ENCODE data around the gene CAP2. TPM values are rescaled to one million over a fixed set of nuclear protein-coding genes. Genes with fewer than 3 reads are reported as not detected.
A peak's percentile ranks its signal among the peaks of the same experiment; 100 is the strongest.
"Not testable (repeated sequence)": the region's sequence is repeated elsewhere in the genome, so short reads cannot be mapped to it uniquely, and the experiment has no call there.

CAP2 gene
- polyA plus RNA-seq, 6 donors from 2014 or later = not detected

DNA sequence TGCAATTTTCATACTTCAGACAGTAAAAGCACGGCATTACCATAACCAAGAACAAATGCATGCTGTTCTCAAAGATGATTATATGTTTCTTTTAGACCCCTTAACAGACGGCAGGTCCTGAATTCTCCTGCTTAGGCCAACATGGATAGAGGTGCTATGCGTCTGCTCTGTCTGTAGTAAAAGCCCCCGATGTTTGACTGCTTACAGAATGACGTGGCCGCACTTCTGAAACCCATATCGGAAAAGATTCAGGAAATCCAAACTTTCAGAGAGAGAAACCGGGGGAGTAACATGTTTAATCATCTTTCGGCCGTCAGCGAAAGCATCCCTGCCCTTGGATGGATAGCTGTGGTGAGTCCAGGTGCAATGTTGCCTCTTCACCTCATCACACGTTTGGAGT is 113.6 kb downstream of the CAP2 start:
- no peaks in the 10 kb centered on the region for H3K36me3 Mint-ChIP-seq
- no peaks in the 10 kb centered on the region for H3K4me1 Mint-ChIP-seq
- DNase-seq (no peak), ATAC-seq (ENCODE audit: low read depth in 2 of 2) (no peak)
- H3K9me3 Mint-ChIP-seq = no peaks in the 10 kb centered on the region
- peaks cover 0 to 6% (median 5%) of the 10 kb centered on the region in 3 donors for H3K27me3 Mint-ChIP-seq
- no peak overlapping the region for H3K4me3 Mint-ChIP-seq
- no peak overlapping the region for H3K27ac Mint-ChIP-seq

DNA sequence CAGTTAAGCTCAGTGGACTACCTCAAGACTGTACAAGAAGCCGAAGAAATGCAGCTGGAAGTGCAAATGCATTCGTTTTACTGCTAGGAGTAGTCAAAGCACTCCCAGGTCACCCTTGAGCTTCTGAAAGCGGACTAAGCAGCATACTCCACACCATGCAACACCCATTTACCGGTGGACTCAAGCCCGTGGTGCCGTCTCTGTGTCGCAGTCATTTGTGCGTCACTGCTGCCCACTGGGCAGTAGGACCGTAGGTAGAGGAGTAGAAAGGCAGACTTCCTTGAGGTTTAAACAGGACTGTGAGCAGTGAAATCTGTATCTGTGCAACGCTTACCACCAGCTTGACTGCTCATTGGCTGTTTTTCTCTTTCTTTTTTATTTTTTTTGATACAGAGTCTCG is 117.7 kb downstream of the CAP2 start:
- Mint-ChIP-seq H3K9me3 (no peaks in the 10 kb centered on the region), H3K36me3 (no peaks in the 10 kb centered on the region), H3K27ac (no peak overlapping the region), H3K4me3 (no peak overlapping the region), H3K4me1 (no peaks in the 10 kb centered on the region), H3K27me3 (peaks cover 0 to 5% (median 3%) of the 10 kb centered on the region in 3 donors)
- DNase-seq = no peak
- no peak for ATAC-seq (ENCODE audit: low read depth in 2 of 2)

DNA sequence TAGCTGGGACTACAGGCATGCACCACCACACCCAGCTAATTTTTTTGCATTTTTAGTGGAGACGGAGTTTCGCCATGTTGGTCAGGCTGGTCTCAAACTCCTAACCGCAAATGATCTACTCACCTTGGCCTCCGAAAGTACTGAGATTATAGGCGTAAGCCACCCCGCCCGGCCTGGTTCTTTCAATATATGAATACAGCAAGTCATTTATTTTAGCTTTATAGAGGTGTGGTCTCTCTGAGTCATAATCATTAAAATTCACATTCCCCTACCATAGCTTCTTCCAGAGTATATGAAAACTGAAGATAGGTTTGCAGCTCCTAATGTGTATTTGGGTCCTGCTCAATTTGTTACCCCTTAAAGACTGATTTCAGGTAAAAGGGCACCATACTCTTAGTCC is 118.2 kb downstream of the CAP2 start:
- Mint-ChIP-seq H3K36me3 (no peaks in the 10 kb centered on the region), H3K4me1 (no peaks in the 10 kb centered on the region), H3K4me3 (no peak overlapping the region), H3K9me3 (no peaks in the 10 kb centered on the region), H3K27me3 (peaks cover 0 to 5% (median 3%) of the 10 kb centered on the region in 3 donors), H3K27ac (no peak overlapping the region)
- ATAC-seq (ENCODE audit: low read depth in 2 of 2) = no peak
- no peak for DNase-seq

DNA sequence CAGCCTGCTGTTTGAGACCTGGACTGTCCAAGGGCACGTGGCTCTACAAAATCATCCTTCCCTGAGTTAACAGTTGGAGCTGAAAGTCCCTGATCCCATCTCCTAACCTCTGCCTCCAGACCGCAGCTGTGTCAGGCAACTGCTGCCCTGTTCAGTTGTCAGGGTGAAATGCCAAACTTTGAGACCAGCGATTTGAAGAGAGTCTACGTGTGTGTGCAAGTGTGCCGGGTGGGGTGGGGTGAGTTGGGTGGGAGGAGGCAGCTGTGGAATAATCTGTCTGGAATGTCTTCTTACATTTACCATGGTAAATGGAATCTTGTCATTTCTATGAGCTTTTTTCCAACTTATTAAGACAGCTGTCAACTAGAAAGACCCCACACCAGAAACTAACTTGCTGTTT is 125.7 kb downstream of the CAP2 start:
- H3K9me3 Mint-ChIP-seq = no peaks in the 10 kb centered on the region
- H3K36me3 Mint-ChIP-seq = no peaks in the 10 kb centered on the region
- no peak for DNase-seq
- H3K4me3 Mint-ChIP-seq = no peak overlapping the region
- no peak for ATAC-seq (ENCODE audit: low read depth in 2 of 2)
- H3K27ac Mint-ChIP-seq = peak overlapping the region in 1 of 6 donors; percentile 28
- H3K4me1 Mint-ChIP-seq = no peaks in the 10 kb centered on the region
- H3K27me3 Mint-ChIP-seq = peaks cover 0 to 10% (median 3%) of the 10 kb centered on the region in 3 donors

DNA sequence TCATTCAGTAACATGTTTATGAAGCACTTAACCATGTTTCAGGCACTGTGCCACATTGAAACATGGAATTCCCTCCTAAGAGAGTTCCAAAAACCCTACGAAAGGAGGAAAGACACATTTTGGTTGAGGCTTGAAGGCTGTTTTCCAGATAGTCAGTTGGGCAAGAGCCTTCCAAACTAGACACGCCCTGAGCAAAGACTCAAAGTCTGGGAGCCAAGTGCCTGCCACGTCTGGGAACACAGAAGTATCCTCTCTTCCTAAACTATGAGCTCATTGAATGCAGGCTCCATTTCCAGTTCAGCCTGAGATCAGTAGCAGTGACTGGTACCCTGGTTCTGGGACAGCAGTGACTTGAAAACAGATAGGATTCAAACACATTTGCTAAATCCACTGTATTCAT is 132.2 kb downstream of the CAP2 start:
- ATAC-seq (ENCODE audit: low read depth in 2 of 2) (no peak), DNase-seq (no peak)
- Mint-ChIP-seq H3K4me1 (no peaks in the 10 kb centered on the region), H3K27me3 (peaks cover 0 to 10% (median 0%) of the 10 kb centered on the region in 3 donors), H3K9me3 (peaks cover 0 to 5% (median 2%) of the 10 kb centered on the region in 7 donors), H3K27ac (peak overlapping the region in 1 of 6 donors; percentile 19), H3K4me3 (no peak overlapping the region), H3K36me3 (no peaks in the 10 kb centered on the region)

DNA sequence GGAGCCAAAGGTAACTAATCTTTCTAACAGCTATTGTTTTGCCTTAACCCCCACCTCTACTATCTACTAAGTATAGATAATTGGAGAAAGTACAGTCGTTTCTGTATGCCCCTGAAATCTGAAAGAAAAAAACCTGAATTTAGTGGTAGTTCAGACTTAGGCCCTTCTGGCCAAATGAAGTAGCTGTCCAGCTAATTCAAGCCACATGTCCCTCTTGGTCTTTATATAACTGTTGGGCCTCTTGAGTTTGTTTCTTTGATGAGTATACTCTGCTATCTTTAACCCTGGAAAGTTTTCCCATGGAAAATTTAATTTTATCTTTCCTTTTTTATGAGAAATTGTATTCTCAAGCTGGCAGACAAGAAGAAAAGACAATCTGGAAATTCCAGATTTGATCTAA is 133.7 kb downstream of the CAP2 start:
- H3K4me3 Mint-ChIP-seq = no peak overlapping the region
- ATAC-seq (ENCODE audit: low read depth in 2 of 2) (no peak), DNase-seq (no peak)
- no peaks in the 10 kb centered on the region for H3K36me3 Mint-ChIP-seq
- no peak overlapping the region for H3K27ac Mint-ChIP-seq
- H3K27me3 Mint-ChIP-seq = peaks cover 0 to 10% (median 4%) of the 10 kb centered on the region in 3 donors
- H3K9me3 Mint-ChIP-seq = peaks cover 0 to 5% (median 2%) of the 10 kb centered on the region in 7 donors
- H3K4me1 Mint-ChIP-seq = no peaks in the 10 kb centered on the region

DNA sequence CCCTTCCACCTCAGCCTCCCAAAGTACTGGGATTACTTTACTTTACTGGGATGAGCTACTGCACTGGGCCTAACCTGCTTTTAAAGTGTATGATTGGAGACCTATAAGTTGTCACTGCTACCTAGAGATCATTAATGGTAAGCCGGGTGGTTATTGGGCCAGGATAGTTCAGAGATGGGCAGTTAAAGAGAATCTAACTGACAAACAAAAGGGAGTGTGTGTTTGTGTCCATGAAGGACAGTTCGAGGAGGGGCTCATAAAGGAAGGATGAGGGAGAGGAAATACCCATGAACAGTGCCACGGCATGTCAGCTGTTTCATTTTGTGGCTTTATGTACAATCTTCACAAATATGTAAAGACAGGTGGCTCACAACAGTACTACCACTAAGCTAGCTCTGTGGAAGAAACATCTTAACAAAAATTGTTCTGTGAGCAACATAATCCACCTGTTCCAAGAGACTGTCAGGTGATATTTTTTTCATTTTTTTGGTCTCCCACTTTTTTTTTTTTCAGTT is 137.0 kb downstream of the CAP2 start:
- Mint-ChIP-seq H3K9me3 (peaks cover 0 to 3% (median 0%) of the 10 kb centered on the region in 7 donors), H3K27me3 (peaks cover 0 to 8% (median 6%) of the 10 kb centered on the region in 3 donors), H3K27ac (no peak overlapping the region), H3K4me3 (no peak overlapping the region), H3K36me3 (no peaks in the 10 kb centered on the region), H3K4me1 (no peaks in the 10 kb centered on the region)
- ATAC-seq (ENCODE audit: low read depth in 2 of 2) (no peak), DNase-seq (no peak)

DNA sequence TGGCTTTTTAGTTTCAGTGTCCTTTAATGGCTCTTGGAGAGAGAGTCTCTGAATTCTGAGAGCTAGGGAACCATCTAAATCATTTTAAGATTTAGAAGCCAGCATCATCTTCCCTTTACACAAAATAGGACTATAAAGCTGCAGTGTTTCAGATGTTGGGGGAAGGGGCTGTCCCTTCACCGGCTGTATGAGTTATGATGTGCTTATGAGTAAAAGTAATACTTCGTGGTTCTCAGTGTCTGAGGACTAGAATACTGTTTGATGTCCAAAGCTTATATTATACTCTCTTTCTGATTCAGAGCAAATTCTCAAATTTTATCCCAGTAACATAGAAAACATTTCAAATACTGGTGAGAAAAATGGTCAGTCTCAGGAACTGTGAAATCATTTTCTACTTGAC is 143.2 kb downstream of the CAP2 start:
- DNase-seq (no peak), ATAC-seq (ENCODE audit: low read depth in 2 of 2) (no peak)
- Mint-ChIP-seq H3K4me3 (no peak overlapping the region), H3K27ac (no peak overlapping the region), H3K36me3 (peaks cover 0 to 3% of the 10 kb centered on the region in 2 donors), H3K27me3 (peaks cover 6 to 7% (median 7%) of the 10 kb centered on the region in 3 donors), H3K4me1 (no peaks in the 10 kb centered on the region), H3K9me3 (no peaks in the 10 kb centered on the region)

DNA sequence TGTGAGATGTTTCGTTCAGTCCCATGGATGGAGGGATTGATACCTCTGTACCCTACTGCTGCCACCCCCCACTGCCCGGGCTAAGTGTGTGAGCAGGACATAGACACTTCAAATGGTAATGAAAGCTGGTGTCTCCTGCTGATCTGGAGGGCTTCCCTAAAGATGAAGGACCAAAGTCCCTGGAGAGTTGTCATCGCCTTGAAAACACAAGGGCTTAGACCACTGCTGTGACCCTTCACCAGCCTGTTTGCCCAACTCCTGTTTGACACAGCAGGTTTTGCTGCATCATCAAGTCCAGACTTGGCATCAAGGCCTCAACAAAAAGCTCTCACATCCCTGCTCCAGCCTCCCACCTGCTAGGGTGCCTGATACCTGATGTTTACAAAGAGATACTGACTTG is 148.8 kb downstream of the CAP2 start:
- ATAC-seq (ENCODE audit: low read depth in 2 of 2) (no peak), DNase-seq (no peak)
- Mint-ChIP-seq H3K4me1 (no peaks in the 10 kb centered on the region), H3K27ac (no peak overlapping the region), H3K36me3 (peaks cover 0 to 3% of the 10 kb centered on the region in 2 donors), H3K9me3 (peaks cover 0 to 13% (median 0%) of the 10 kb centered on the region in 7 donors), H3K4me3 (no peak overlapping the region), H3K27me3 (peaks cover 0 to 7% (median 2%) of the 10 kb centered on the region in 3 donors)

DNA sequence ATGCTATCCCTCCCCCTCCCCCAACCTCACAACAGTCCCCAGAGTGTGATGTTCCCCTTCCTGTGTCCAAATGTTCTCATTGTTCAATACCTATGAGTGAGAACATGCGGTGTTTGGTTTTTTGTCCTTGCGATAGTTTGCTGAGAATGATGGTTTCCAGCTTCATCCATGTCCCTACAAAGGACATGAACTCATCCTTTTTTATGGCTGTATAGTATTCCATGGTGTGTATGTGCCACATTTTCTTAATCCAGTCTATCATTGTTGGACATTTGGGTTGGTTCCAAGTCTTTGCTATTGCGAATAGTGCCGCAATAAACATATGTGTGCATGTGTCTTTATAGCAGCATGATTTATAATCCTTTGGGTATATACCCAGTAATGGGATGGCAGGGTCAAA is 152.3 kb downstream of the CAP2 start:
- H3K4me1 Mint-ChIP-seq; ATAC-seq (ENCODE audit: low read depth in 2 of 2); DNase-seq; H3K36me3 Mint-ChIP-seq; H3K4me3 Mint-ChIP-seq; H3K27ac Mint-ChIP-seq: not testable (repeated sequence)
- peaks cover 0 to 13% (median 0%) of the 10 kb centered on the region in 7 donors for H3K9me3 Mint-ChIP-seq
- peaks cover 0 to 12% (median 5%) of the 10 kb centered on the region in 3 donors for H3K27me3 Mint-ChIP-seq

DNA sequence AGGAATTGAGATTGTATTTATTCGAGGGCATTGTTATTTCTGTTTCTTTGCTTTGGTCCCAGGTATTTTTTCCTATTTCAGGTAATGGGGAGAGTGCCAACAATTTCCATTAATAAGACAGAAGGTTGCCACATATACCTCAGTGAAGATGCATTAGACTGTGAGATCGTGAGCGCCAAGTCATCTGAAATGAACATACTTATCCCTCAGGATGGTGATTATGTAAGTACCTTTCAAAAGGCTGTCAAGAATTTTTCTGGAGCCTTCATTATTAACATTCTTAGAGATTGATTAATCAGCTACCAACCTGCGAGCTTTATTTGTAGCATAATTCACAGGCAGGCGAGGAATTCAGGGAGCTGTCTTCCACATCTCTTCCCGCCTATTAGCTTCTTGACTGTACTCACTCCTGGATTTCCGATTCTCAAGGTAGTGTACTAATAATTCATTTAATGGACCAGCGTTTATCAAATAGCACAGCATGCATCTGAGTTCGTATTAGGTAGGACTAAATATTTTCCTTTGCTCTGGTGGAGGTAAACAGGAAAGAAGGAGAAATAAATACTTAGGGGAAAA is 158.1 kb downstream of the CAP2 start:
- Mint-ChIP-seq H3K4me3 (no peak overlapping the region), H3K27ac (no peak overlapping the region), H3K36me3 (no peaks in the 10 kb centered on the region), H3K4me1 (no peaks in the 10 kb centered on the region), H3K9me3 (peaks cover 0 to 3% (median 0%) of the 10 kb centered on the region in 7 donors), H3K27me3 (peaks cover 5 to 12% (median 11%) of the 10 kb centered on the region in 3 donors)
- ATAC-seq (ENCODE audit: low read depth in 2 of 2) (no peak), DNase-seq (no peak)

DNA sequence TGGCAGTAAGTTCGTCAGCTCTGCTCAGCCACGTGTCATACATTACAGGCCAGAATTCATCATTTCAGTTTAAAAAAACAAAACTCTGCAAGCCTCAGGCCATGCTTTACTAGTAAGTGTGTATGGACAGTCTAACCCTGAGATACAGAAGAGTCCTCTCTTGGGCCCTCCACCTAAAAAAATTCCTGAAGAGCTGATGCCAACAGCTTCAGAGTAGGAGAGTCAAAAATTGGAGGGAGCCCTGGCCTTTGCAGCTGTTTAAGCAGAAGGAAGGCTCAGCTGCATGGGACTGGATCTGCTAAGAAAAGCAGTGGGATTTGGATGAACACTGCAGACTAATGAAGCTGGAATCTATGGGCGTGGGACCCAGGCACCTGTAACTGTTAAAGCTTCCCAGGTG is 159.5 kb downstream of the CAP2 start:
- no peak for DNase-seq
- no peak overlapping the region for H3K4me3 Mint-ChIP-seq

DNA sequence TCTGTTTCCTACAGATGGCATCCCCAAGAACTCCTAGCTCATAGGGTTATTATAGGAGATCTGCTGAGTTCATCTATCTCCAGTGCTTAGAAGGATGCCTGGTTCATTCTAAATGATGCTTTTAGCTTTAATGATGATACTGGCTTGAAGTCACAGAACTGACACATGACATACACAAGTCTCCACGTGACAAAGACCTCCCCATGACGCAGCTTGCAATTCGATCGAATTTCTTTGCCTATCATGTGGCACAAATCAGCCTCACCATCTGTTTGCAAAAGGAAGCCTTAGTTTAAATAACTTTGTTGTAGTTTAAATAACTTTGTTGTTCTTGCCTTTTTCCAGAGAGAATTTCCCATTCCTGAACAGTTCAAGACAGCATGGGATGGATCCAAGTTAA is 162.6 kb downstream of the CAP2 start:
- Mint-ChIP-seq H3K27me3 (peaks cover 5 to 12% (median 7%) of the 10 kb centered on the region in 3 donors), H3K27ac (no peak overlapping the region), H3K9me3 (peaks cover 3 to 6% (median 5%) of the 10 kb centered on the region in 7 donors), H3K36me3 (no peaks in the 10 kb centered on the region), H3K4me3 (no peak overlapping the region), H3K4me1 (no peaks in the 10 kb centered on the region)
- ATAC-seq (ENCODE audit: low read depth in 2 of 2) (no peak), DNase-seq (no peak)

More for the DNA sequence above, 159.5 kb downstream of the CAP2 start:
- Mint-ChIP-seq H3K4me1 (no peaks in the 10 kb centered on the region), H3K27me3 (peaks cover 0 to 12% (median 7%) of the 10 kb centered on the region in 3 donors), H3K36me3 (no peaks in the 10 kb centered on the region), H3K27ac (no peak overlapping the region), H3K9me3 (peaks cover 0 to 3% (median 0%) of the 10 kb centered on the region in 7 donors)
- no peak for ATAC-seq (ENCODE audit: low read depth in 2 of 2)

DNA sequence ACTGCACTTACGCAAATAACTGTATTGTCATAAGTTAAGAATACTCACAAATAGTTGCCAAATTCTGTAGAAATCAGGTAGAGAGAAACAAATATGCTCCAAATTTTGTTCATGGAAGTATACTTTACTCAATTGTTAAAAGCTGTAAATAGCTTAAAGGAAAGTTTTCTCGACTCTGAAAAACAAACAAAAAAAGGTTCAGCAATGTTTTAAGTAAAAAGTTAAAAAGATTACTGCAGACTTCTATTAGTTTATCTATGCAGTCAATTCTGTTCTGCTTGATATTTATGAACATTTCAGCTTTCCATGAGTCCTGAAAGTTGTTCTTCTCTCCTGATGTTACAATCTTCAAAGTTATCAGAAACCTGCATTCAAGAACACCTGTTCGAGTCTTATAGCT is 169.2 kb downstream of the CAP2 start:
- Mint-ChIP-seq H3K4me1 (no peaks in the 10 kb centered on the region), H3K27ac (no peak overlapping the region), H3K27me3 (peaks cover 0 to 7% (median 5%) of the 10 kb centered on the region in 3 donors), H3K4me3 (no peak overlapping the region), H3K9me3 (peaks cover 13 to 50% (median 31%) of the 10 kb centered on the region in 7 donors), H3K36me3 (peaks cover 0 to 4% of the 10 kb centered on the region in 2 donors)
- DNase-seq (no peak), ATAC-seq (ENCODE audit: low read depth in 2 of 2) (no peak)
